HepG2 (cell line): Measurements from ENCODE around the gene GMEB2. TPM values are rescaled to one million over a fixed set of nuclear protein-coding genes. Genes with fewer than 3 reads are reported as not detected.

Experiments
- ATAC-seq: fragments of 200-7000 bp; cut with Tn5 transposase; 3 replicates; pipeline ENCODE4 v1.9.1; 2020; ENCODE audit warnings: mild to moderate bottlenecking, moderate library complexity
- BruUV-seq: library from RNA; stranded (reverse); fragments of 400-500 nt; replicated peaks from 2 replicates; lab custom pipeline; 2021; lab: Mats Ljungman, UMichigan
- CTCF ChIA-PET: fragments of 300-600 bp; formaldehyde crosslinking; extraction: SDS; loops from one replicate; lab custom pipeline; 2021; ENCODE audit warnings: low total read pairs, inconsistent platforms, low intra/inter-chr PET ratio; lab: Yijun Ruan, JAX
- POLR2A ChIA-PET: fragments of 350-600 bp; sonication (Branson Sonifier 250); formaldehyde crosslinking; loops from one replicate; lab custom pipeline; 2020; ENCODE audit warnings: antibody characterized with exemption, inconsistent platforms; lab: Yijun Ruan, JAX
- DNase-seq: peaks from one replicate; pipeline ENCODE4 v3.0.0-alpha.2; 2015; ENCODE audit warnings: low spot score
- FAIRE-seq: peaks from 3 replicates; lab custom pipeline; 2011; peaks lifted over from hg19 to GRCh38; lab: Jason Lieb, UNC
- H2AFZ ChIP-seq: one replicate; pipeline ENCODE4 v1.6.1; 2011; ENCODE audit warnings: low read length, inconsistent platforms
- H3K27ac ChIP-seq: fragments of 300-600 bp; 3 replicates; pipeline ENCODE4 v1.8.0; 2011; ENCODE audit warnings: mixed run types, mild to moderate bottlenecking, mixed read lengths, low read length, inconsistent platforms; ENCODE audit not compliant: insufficient read depth; ENCODE audit errors: extremely low read length
- H3K27me3 ChIP-seq, 2 experiments: fragments of 200-600 bp in 1 of 2; 2 replicates in 1 of 2; 3 replicates in 1 of 2; pipeline versions ENCODE4 v1.6.0 to v1.8.0; 2011; ENCODE audit warnings: low read length in 2 of 2, mild to moderate bottlenecking in 2 of 2, moderate library complexity in 2 of 2, inconsistent platforms in 1 of 2; ENCODE audit not compliant: insufficient read depth in 2 of 2, control insufficient read depth in 1 of 2
- H3K36me3 ChIP-seq, 2 experiments: fragments of 200-600 bp in 1 of 2; replicated peaks in 1 of 2; 2 replicates in 1 of 2; 3 replicates in 1 of 2; pipeline versions ENCODE4 v1.5.1 to v1.8.0; 2011; ENCODE audit warnings: low read length in 2 of 2, inconsistent platforms in 1 of 2; ENCODE audit not compliant: insufficient read depth in 2 of 2, control insufficient read depth in 1 of 2
- H3K4me1 ChIP-seq: 2 replicates; pipeline ENCODE4 v1.5.1; 2012; ENCODE audit warnings: low read length, inconsistent platforms; ENCODE audit not compliant: insufficient read depth
- H3K4me2 ChIP-seq: 2 replicates; pipeline ENCODE4 v1.6.0; 2011; ENCODE audit warnings: low read depth, low read length, inconsistent platforms
- H3K4me3 ChIP-seq, 3 experiments: fragments of 200-600 bp in 1 of 3; sonication (generic), shearing (Covaris generic) in 1 of 3; replicated peaks in 1 of 3; 2 replicates each; pipeline ENCODE4 v1.5.1; 2011 to 2016; ENCODE audit warnings: low read length in 3 of 3, inconsistent platforms in 2 of 3, low read depth in 2 of 3, mild to moderate bottlenecking in 2 of 3, control low read depth in 1 of 3, mixed read lengths in 1 of 3; ENCODE audit not compliant: insufficient read depth in 1 of 3
- H3K79me2 ChIP-seq: one replicate; pipeline ENCODE4 v1.6.1; 2011; ENCODE audit warnings: low read length, inconsistent platforms; ENCODE audit not compliant: insufficient read depth
- H3K9ac ChIP-seq: 2 replicates; pipeline ENCODE4 v1.6.0; 2011; ENCODE audit warnings: mild to moderate bottlenecking, low read depth, low read length, inconsistent platforms; ENCODE audit not compliant: insufficient read depth
- H3K9me3 ChIP-seq: 2 replicates; pipeline ENCODE4 v1.5.1; 2012; ENCODE audit warnings: mild to moderate bottlenecking, low read length
- H4K20me1 ChIP-seq: 2 replicates; pipeline ENCODE4 v1.6.0; 2011; ENCODE audit warnings: inconsistent platforms, mild to moderate bottlenecking, low read length, moderate library complexity; ENCODE audit not compliant: insufficient read depth
- ATF1 ChIP-seq: IDR thresholded peaks from 2 replicates; pipeline ENCODE4 v1.6.1; 2016; ENCODE audit warnings: mild to moderate bottlenecking, control low read depth
- CEBPG ChIP-seq: IDR thresholded peaks from 2 replicates; pipeline ENCODE4 v1.6.1; 2016
- DZIP1 ChIP-seq: sonication (generic); formaldehyde crosslinking; IDR thresholded peaks from 2 replicates; pipeline ENCODE4 v1.5.0; 2020; ENCODE audit warnings: mild to moderate bottlenecking, missing genetic modification reagents
- ETV6 ChIP-seq: sonication (generic); formaldehyde crosslinking; conservative IDR thresholded peaks from 2 replicates; pipeline ENCODE4 v1.4.0; 2020; ENCODE audit warnings: missing genetic modification reagents
- HOXD1 ChIP-seq: sonication (generic); formaldehyde crosslinking; IDR thresholded peaks from 2 replicates; pipeline ENCODE4 v1.5.0; 2020; ENCODE audit warnings: missing genetic modification reagents
- IKZF5 ChIP-seq: IDR thresholded peaks from 2 replicates; pipeline ENCODE4 v1.6.1; 2018; ENCODE audit warnings: missing genetic modification reagents, mild to moderate bottlenecking, missing compliant biosample characterization
- MXD3 ChIP-seq: IDR thresholded peaks from 2 replicates; pipeline ENCODE4 v1.6.1; 2016; ENCODE audit warnings: mild to moderate bottlenecking, missing biosample characterization, missing genetic modification reagents
- NFIB ChIP-seq: sonication (generic); formaldehyde crosslinking; IDR thresholded peaks from 2 replicates; pipeline ENCODE4 v1.9.0; 2021; ENCODE audit warnings: missing genetic modification reagents, mild to moderate bottlenecking, borderline replicate concordance
- PAX8 ChIP-seq: sonication (generic); formaldehyde crosslinking; IDR thresholded peaks from 2 replicates; pipeline ENCODE4 v1.8.0; 2022; ENCODE audit warnings: mild to moderate bottlenecking, missing genetic modification reagents, borderline replicate concordance
- SP4 ChIP-seq: sonication (generic); formaldehyde crosslinking; IDR thresholded peaks from 2 replicates; pipeline ENCODE4 v1.8.1; 2023; ENCODE audit warnings: mild to moderate bottlenecking, missing genetic modification reagents
- TCF7L2 ChIP-seq: IDR thresholded peaks from 2 replicates; pipeline ENCODE4 v1.6.1; 2011; ENCODE audit warnings: mild to moderate bottlenecking, low read depth, low read length, moderate library complexity
- ZBTB49 ChIP-seq: sonication (generic); formaldehyde crosslinking; IDR thresholded peaks from 2 replicates; pipeline ENCODE4 v1.4.0; 2020; ENCODE audit warnings: missing genetic modification reagents, borderline replicate concordance
- ZFP1 ChIP-seq: IDR thresholded peaks from 2 replicates; pipeline ENCODE4 v1.6.1; 2016
- ZNF451 ChIP-seq: sonication (generic); formaldehyde crosslinking; IDR thresholded peaks from 2 replicates; pipeline ENCODE4 v1.5.0; 2020; ENCODE audit warnings: mild to moderate bottlenecking, missing genetic modification reagents
- ZNF510 ChIP-seq: sonication (generic); formaldehyde crosslinking; IDR thresholded peaks from 2 replicates; pipeline ENCODE4 v1.4.0; 2020; ENCODE audit warnings: low read depth, mild to moderate bottlenecking, missing genetic modification reagents
- ZNF530 ChIP-seq: sonication (generic); formaldehyde crosslinking; IDR thresholded peaks from 2 replicates; pipeline ENCODE4 v1.5.0; 2020; ENCODE audit warnings: low read depth, mild to moderate bottlenecking, missing genetic modification reagents
- WGBS: methylation state at CpG from one replicate; pipeline ENCODE4 v1.1.6; 2017; ENCODE audit warnings: low lambda C conversion rate; 5-methylcytosine and 5-hydroxymethylcytosine counted together
- in situ Hi-C: cut with HindIII; loops from 2 replicates; pipeline ENCODE4 v1.10.0; 2017; ENCODE audit warnings: low pct_unique_long_range_greater_than_20kb; ENCODE audit not compliant: extremely low pct_ligation_motif_present
- intact Hi-C: fragments of 100-400 bp; cut with micrococcal nuclease; formaldehyde crosslinking; loops from one replicate; pipeline ENCODE4 v1.10.0; 2022; ENCODE audit not compliant: unreplicated experiment
- polyA plus RNA-seq, 8 experiments: library from polyadenylated mRNA; depleted of rRNA in 3 of 8; stranded (reverse) in 7 of 8; unstranded in 1 of 8; fragments of >200 nt; fragmentation: Illumina TruSeq in 4 of 8; extraction: Trizol in 4 of 8; gene quantifications; 2 replicates each; pipeline versions ENCODE4 v1.2.1 to v1.2.3, GENCODE V29; 2011 to 2016; ENCODE audit warnings: low read depth in 4 of 8, missing spikeins in 1 of 8, mixed read lengths in 1 of 8; ENCODE audit not compliant: insufficient read depth in 1 of 8
- total RNA-seq, 5 experiments: library from RNA; depleted of rRNA; stranded (reverse); fragments of >200 nt; fragmentation: Illumina TruSeq; extraction: Trizol; gene quantifications; 2 replicates each; pipeline ENCODE4 v1.2.3, GENCODE V29; 2016; ENCODE audit warnings: low read depth in 1 of 5

Gene GMEB2
- total and polyA plus RNA-seq, 2 of the 13 experiments (the other 11 are each of a cell fraction or from before 2014, with no cell fraction given) = 10.6 to 12.4 TPM

- no peak for TF ChIP-seq ZFP1 (CRISPR knock-in tag)
- no peak for TF ChIP-seq MXD3 (CRISPR knock-in tag)
- TF ChIP-seq TCF7L2 = no peak
- no peak for TF ChIP-seq CEBPG (CRISPR knock-in tag)
- TF ChIP-seq ZNF510 (CRISPR knock-in tag) = no peak
- TF ChIP-seq ZNF451 (CRISPR knock-in tag) = no peak
- no peak for TF ChIP-seq HOXD1 (CRISPR knock-in tag)
- TF ChIP-seq DZIP1 (CRISPR knock-in tag) = no peak
- TF ChIP-seq ZNF530 (CRISPR knock-in tag) = no peak
- no peak for TF ChIP-seq ZBTB49 (CRISPR knock-in tag)
- TF ChIP-seq ATF1 (CRISPR knock-in tag) = no peak
- no peak for TF ChIP-seq SP4 (CRISPR knock-in tag)
- no peak for TF ChIP-seq PAX8 (CRISPR knock-in tag)
- TF ChIP-seq NFIB (CRISPR knock-in tag) = no peak
- TF ChIP-seq ETV6 (CRISPR knock-in tag) = no peak
- no peak for TF ChIP-seq IKZF5 (CRISPR knock-in tag)
- Histone ChIP-seq H4K20me1 (no peaks in the 10 kb centered on the region), H2AFZ (no peak overlapping the region), H3K9ac (no peak overlapping the region), H3K27ac (no peak overlapping the region), H3K9me3 (no peaks in the 10 kb centered on the region), H3K4me1 (no peaks in the 10 kb centered on the region), H3K27me3 (no peaks in the 10 kb centered on the region), H3K36me3 (peaks cover 12 to 24% of the 10 kb centered on the region in 2 experiments), H3K79me2 (no peaks in the 10 kb centered on the region), H3K4me2 (no peak overlapping the region), H3K4me3 (no peak overlapping the region)
- ATAC-seq = no peak
- CTCF ChIA-PET = no interaction called here
- POLR2A ChIA-PET = no interaction called here
- in situ Hi-C loops (no loop called here), intact Hi-C loops (no loop called here)
- WGBS = 93% methylated on average over 9 of the region's 9 CpGs
- peak; percentile 18 for FAIRE-seq
- BruUV-seq = no TSS peak
- DNase-seq = no peak
Measured at GRCh38 chr20:63606686-63607085, 20.2 kb downstream of the GMEB2 start.
